LNCAP (cell line): Measurements from ENCODE around the gene CCR4.

Source experiments
- CTCF ChIP-seq: fragments of 450-650 bp; IDR thresholded peaks from 2 replicates; pipeline ENCODE4 v1.5.1; 2017; ENCODE audit warnings: mild to moderate bottlenecking

CCR4 gene

DNA sequence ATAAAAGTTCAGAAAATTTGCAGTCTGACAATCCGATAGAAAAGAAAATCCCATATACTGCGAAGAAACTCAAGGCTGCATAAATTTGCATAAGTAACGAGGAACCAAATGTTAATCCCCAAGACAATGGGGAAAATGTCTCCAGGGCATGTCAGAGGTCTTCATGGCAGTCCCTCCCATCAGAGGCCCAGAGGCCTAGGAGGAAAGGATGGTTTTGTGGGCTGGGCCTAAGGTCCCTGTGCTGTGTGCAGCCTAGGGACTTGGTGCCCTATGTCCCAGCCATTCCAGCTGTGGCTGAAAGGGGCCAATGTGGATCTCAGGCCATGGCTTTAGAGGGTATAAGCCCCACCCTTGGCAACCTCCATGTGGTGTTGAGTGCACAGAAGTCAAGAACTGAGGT, 21.3 kb upstream of the CCR4 start:
- no peak for TF ChIP-seq CTCF

DNA sequence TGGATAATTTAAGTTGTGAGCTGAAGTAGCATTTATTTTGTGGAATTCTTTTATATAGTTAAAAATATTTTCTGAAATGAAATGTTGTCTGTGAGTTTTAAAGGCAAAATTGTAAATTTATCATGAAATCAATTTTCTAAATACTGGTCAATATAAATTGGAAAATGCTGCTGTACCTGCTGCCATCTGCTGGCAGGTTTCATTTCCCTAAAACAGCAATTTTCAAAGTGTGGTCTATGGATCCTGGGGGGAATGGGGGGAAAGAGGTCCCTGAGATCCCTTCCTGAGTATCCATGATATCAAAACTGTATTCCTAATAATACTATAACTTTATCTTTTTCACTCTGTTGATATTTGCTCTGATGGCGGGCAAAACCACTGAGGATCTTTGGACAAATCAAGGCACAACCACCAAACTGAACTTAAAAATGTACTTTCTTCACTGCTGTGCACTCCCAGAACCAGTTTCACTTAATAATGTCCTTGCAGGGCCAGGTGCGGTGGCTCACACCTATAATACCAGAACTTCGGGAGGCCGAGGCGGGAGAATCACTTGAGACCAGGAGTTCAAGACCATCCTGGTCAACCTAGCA, 17.2 kb upstream of the CCR4 start:
- peak; percentile 79 for TF ChIP-seq CTCF

GRCh38 chr3:32937331-32937730, 14.1 kb upstream of the CCR4 start:
- TF ChIP-seq CTCF = no peak

GRCh38 chr3:32940726-32941125, 10.7 kb upstream of the CCR4 start:
- TF ChIP-seq CTCF = no peak

- no peak for TF ChIP-seq CTCF
Measured at GRCh38 chr3:32945136-32945535, 6.3 kb upstream of the CCR4 start.

DNA sequence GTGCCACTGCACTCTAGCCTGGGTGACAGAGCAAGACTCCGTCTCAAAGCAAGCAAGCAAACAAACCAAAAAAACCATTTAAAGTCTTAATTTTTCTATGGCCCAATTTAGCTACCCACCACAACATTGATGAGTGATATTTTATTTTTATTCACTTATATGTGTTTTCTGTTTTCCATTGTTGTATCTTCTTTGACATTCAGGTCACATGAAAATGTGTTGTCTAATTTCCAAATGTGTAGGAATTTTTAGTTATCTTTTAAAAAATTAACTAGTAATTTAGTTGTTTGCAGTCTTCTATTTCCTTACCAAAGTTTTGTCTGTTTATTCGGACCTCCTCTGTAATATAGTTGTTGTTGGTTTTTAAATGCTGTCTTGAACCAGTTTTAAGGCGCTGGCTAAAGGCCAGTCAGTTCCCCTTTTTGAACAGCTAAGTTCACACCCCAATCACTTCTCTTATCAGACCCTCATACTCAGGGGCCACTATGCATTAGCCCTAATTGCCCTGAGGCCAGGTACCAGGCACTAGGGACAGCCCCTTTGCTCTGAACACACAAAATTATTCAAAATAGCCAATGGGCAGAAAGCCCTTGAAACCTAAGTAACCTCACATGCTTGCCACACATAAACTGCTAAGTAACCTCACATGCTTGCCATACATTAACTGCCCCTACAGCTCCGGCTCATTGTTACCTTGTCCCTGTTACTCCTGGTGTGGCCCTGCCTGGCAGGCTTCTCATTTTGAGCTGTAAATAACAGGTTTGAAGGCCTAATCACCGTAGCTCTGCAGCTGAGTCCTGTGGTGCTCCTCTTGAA, 4.3 kb upstream of the CCR4 start:
- TF ChIP-seq CTCF = no peak

DNA sequence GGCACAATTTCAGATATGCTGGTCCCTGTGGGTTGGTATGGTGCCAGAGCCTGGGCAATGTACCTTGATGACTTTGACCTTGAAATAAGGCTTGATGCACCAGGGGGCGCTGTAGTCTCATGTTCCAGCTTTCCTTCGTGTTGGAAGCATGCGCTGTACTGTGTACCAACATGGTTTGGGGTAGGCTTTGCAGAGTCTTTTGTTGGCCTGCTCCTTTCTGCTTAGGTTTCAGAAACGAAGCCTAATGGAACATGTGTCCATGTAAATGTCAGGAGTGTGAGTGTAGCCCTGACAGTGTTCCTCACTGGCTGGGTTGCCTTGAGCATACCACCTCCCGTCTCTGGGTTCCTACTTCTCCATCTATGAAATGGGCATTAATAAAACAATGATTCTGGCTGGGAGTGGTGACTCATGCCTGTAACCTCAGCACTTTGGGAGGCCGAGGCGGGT, 3.6 kb upstream of the CCR4 start:
- TF ChIP-seq CTCF = peak; percentile 73
